NT2/D1 (cell line): Measurements from ENCODE around the gene QPRT.

Source experiments
- YY1 ChIP-seq: IDR thresholded peaks from 2 replicates; pipeline ENCODE4 v1.6.1; 2011; ENCODE audit not compliant: insufficient read length, insufficient read depth
- ZNF274 ChIP-seq: IDR thresholded peaks from 2 replicates; pipeline ENCODE4 v1.6.1; 2011; ENCODE audit warnings: mild to moderate bottlenecking, low read depth, low read length

GRCh38 chr16:29686740-29687332 lies 7.9 kb downstream of the QPRT start:
- no peak for TF ChIP-seq YY1
- TF ChIP-seq ZNF274, result no peak
